IMR-90 (cell line): ENCODE data around the gene PCMTD2. TPM values are rescaled to one million over a fixed set of nuclear protein-coding genes. Genes with fewer than 3 reads are reported as not detected.

Experiments
- ATAC-seq: fragments of 200-7000 bp; cut with Tn5 transposase; 2 replicates; pipeline ENCODE4 v1.9.1; 2020; ENCODE audit warnings: low read depth, mild to moderate bottlenecking, moderate library complexity
- BruUV-seq: library from RNA; stranded (reverse); fragments of 400-500 nt; replicated peaks from 2 replicates; lab custom pipeline; 2021; lab: Mats Ljungman, UMichigan
- CTCF ChIA-PET: fragments of 300-600 bp; formaldehyde crosslinking; extraction: SDS; loops from one replicate; lab custom pipeline; 2021; ENCODE audit warnings: antibody characterized with exemption; lab: Yijun Ruan, JAX
- POLR2A ChIA-PET: fragments of 300-600 bp; sonication (Branson Sonifier 250); formaldehyde crosslinking; loops from one replicate; lab custom pipeline; 2022; ENCODE audit warnings: antibody characterized with exemption; ENCODE audit not compliant: unreplicated experiment; lab: Charles Lee
- DNase-seq: peaks from one replicate; pipeline ENCODE4 v3.0.0; 2013
- H2AFZ ChIP-seq: replicated peaks from 2 replicates; pipeline ENCODE3; 2013; ENCODE audit warnings: low read length, mild to moderate bottlenecking; ENCODE audit not compliant: poor library complexity
- H2AK5ac ChIP-seq: 2 replicates; pipeline ENCODE4 v1.6.1; 2013; ENCODE audit warnings: low read depth, low read length, inconsistent platforms
- H2AK9ac ChIP-seq: replicated peaks from 2 replicates; pipeline ENCODE3; 2013; ENCODE audit warnings: mild to moderate bottlenecking, low read depth, low read length, moderate library complexity; ENCODE audit not compliant: poor library complexity
- H2BK120ac ChIP-seq: 2 replicates; pipeline ENCODE4 v1.6.1; 2013; ENCODE audit warnings: low read depth, low read length, inconsistent platforms
- H2BK15ac ChIP-seq: 3 replicates; pipeline ENCODE4 v1.6.1; 2013; ENCODE audit warnings: low read depth, low read length, inconsistent platforms
- H2BK20ac ChIP-seq: 2 replicates; pipeline ENCODE4 v1.6.1; 2013; ENCODE audit warnings: low read depth, mild to moderate bottlenecking, inconsistent platforms, low read length, moderate library complexity
- H2BK5ac ChIP-seq: 2 replicates; pipeline ENCODE4 v1.6.1; 2013; ENCODE audit warnings: mild to moderate bottlenecking, low read depth, low read length, inconsistent platforms; ENCODE audit not compliant: poor library complexity, severe bottlenecking
- H3K14ac ChIP-seq: replicated peaks from 2 replicates; pipeline ENCODE4 v1.6.1; 2013; ENCODE audit warnings: low read depth, low read length, inconsistent platforms
- H3K18ac ChIP-seq: 2 replicates; pipeline ENCODE4 v1.6.1; 2013; ENCODE audit warnings: low read depth, low read length, control low read depth
- H3K23ac ChIP-seq: 2 replicates; pipeline ENCODE4 v1.6.1; 2013; ENCODE audit warnings: low read depth, low read length, inconsistent platforms
- H3K27ac ChIP-seq: 2 replicates; pipeline ENCODE4 v1.5.1; 2013; ENCODE audit warnings: mild to moderate bottlenecking, control low read depth, low read length; ENCODE audit not compliant: insufficient read depth
- H3K27me3 ChIP-seq: 2 replicates; pipeline ENCODE4 v1.6.1; 2013; ENCODE audit warnings: low read length; ENCODE audit not compliant: control insufficient read depth, insufficient read depth
- H3K36me3 ChIP-seq: 2 replicates; pipeline ENCODE4 v1.6.1; 2013; ENCODE audit warnings: low read length, mixed read lengths; ENCODE audit not compliant: control insufficient read depth, insufficient read depth
- H3K4ac ChIP-seq: 2 replicates; pipeline ENCODE4 v1.6.1; 2013; ENCODE audit warnings: low read depth, low read length, inconsistent platforms
- H3K4me1 ChIP-seq: 2 replicates; pipeline ENCODE4 v1.6.1; 2013; ENCODE audit warnings: low read length, mixed read lengths; ENCODE audit not compliant: control insufficient read depth, insufficient read depth
- H3K4me2 ChIP-seq: 2 replicates; pipeline ENCODE4 v1.6.1; 2013; ENCODE audit warnings: low read depth, mild to moderate bottlenecking, control low read depth, low read length, moderate library complexity
- H3K4me3 ChIP-seq: 2 replicates; pipeline ENCODE4 v1.5.1; 2013; ENCODE audit warnings: low read depth, mild to moderate bottlenecking, control low read depth, low read length, moderate library complexity; ENCODE audit not compliant: insufficient read depth
- H3K56ac ChIP-seq: 2 replicates; pipeline ENCODE4 v1.6.1; 2013; ENCODE audit warnings: low read length, inconsistent platforms; ENCODE audit not compliant: insufficient read depth; ENCODE audit errors: extremely low read depth
- H3K79me1 ChIP-seq, 2 experiments: 2 replicates each; pipeline ENCODE4 v1.6.1; 2013; ENCODE audit warnings: low read length in 2 of 2, inconsistent platforms in 1 of 2, low read depth in 1 of 2
- H3K9ac ChIP-seq: 2 replicates; pipeline ENCODE4 v1.6.1; 2013; ENCODE audit warnings: low read depth, low read length, control low read depth
- H3K9me1 ChIP-seq: 2 replicates; pipeline ENCODE4 v1.6.1; 2013; ENCODE audit warnings: low read length, inconsistent platforms; ENCODE audit not compliant: insufficient read depth
- H3K9me3 ChIP-seq: 2 replicates; pipeline ENCODE4 v1.6.1; 2013; ENCODE audit warnings: low read length; ENCODE audit not compliant: control insufficient read depth, insufficient read depth
- H4K20me1 ChIP-seq: 2 replicates; pipeline ENCODE4 v1.6.1; 2013; ENCODE audit warnings: low read length, inconsistent platforms; ENCODE audit not compliant: insufficient read depth
- H4K5ac ChIP-seq: 2 replicates; pipeline ENCODE4 v1.6.1; 2013; ENCODE audit warnings: mild to moderate bottlenecking, low read depth, low read length, control low read depth
- H4K8ac ChIP-seq, 2 experiments: 2 replicates each; pipeline ENCODE4 v1.6.1; 2013; ENCODE audit warnings: low read depth in 2 of 2, low read length in 2 of 2, control low read depth in 1 of 2, inconsistent platforms in 1 of 2
- H4K91ac ChIP-seq: 2 replicates; pipeline ENCODE4 v1.6.1; 2013; ENCODE audit warnings: low read depth, low read length, inconsistent platforms; ENCODE audit not compliant: insufficient read depth
- BHLHE40 ChIP-seq: fragments of 150-350 bp; IDR thresholded peaks from 2 replicates; pipeline ENCODE4 v1.6.1; 2016; ENCODE audit warnings: mild to moderate bottlenecking, low read depth, low read length
- CHD1 ChIP-seq: IDR thresholded peaks from 2 replicates; pipeline ENCODE4 v1.6.1; 2012; ENCODE audit warnings: low read depth, low read length, improper control_type of control experiment
- MAZ ChIP-seq: IDR thresholded peaks from 2 replicates; pipeline ENCODE4 v1.6.1; 2012; ENCODE audit warnings: low read depth, mild to moderate bottlenecking, low read length, improper control_type of control experiment, moderate library complexity, borderline replicate concordance
- MXI1 ChIP-seq: IDR thresholded peaks from 2 replicates; pipeline ENCODE4 v1.6.1; 2012; ENCODE audit warnings: low read depth, mild to moderate bottlenecking, low read length, moderate library complexity, borderline replicate concordance
- NFE2L2 ChIP-seq: fragments of 150-350 bp; IDR thresholded peaks from 2 replicates; pipeline ENCODE4 v1.6.1; 2016; ENCODE audit warnings: low read depth, mild to moderate bottlenecking, low read length
- RCOR1 ChIP-seq: IDR thresholded peaks from 2 replicates; pipeline ENCODE4 v1.6.1; 2012; ENCODE audit warnings: mild to moderate bottlenecking, low read length, improper control_type of control experiment; ENCODE audit not compliant: insufficient replicate concordance
- WGBS, 2 experiments: methylation state at CpG; one replicate each; pipeline versions ENCODE4 v1.1.5 to v1.1.7; 2013; ENCODE audit warnings: missing lambda C conversion rate in 2 of 2; ENCODE audit not compliant: insufficient read length in 1 of 2; ENCODE audit errors: extremely low coverage in 2 of 2; 5-methylcytosine and 5-hydroxymethylcytosine counted together
- dilution Hi-C: fragments of 300-500 bp; cut with HindIII; formaldehyde crosslinking; loops from one replicate; pipeline ENCODE4 v1.14.3; 2018; ENCODE audit warnings: low sequenced_read_pairs; ENCODE audit not compliant: unreplicated experiment
- in situ Hi-C: fragments of 300-500 bp; cut with MboI; formaldehyde crosslinking; loops from 3 replicates; pipeline ENCODE4 v1.14.3; 2019; ENCODE audit warnings: low sequenced_read_pairs, inconsistent platforms, mixed read lengths
- intact Hi-C: fragments of 100-400 bp; cut with micrococcal nuclease; formaldehyde crosslinking; loops from 2 replicates; pipeline ENCODE4 v1.10.0; 2022
- polyA plus RNA-seq, 3 experiments: library from polyadenylated mRNA; depleted of rRNA; stranded (reverse); fragments of >200 nt; gene quantifications; 2 replicates each; pipeline ENCODE4 v1.2.3, GENCODE V29; 2012; ENCODE audit warnings: low replicate concordance in 1 of 3
- total RNA-seq: library from RNA; depleted of rRNA; stranded (reverse); fragments of >200 nt; gene quantifications from 2 replicates; pipeline ENCODE4 v1.2.3, GENCODE V29; 2012

PCMTD2 gene
- total and polyA plus RNA-seq, 2 of the 4 experiments (the other 2 are of a cell fraction), result 23.6 to 28.3 TPM

DNA sequence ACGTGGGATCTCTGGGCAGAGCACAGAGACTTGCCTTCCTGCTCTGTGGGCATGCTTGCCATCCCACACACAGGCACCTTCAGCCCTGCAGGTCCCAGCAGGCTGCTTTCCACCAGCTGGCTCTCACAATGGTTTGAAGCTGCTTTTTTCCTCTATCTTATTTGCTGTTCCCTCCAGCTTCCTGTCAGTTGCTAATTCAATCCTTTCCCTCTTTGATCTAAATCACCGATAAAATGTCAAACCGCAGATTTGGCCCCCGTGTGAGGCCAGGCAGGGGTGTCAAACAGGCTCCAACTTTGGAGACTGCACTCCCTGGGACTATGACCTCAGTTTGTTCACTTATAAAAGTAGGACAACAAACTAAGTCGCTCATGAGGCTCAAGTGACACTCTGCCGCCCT lies 40.6 kb upstream of the PCMTD2 start:
- no peak overlapping the region for H2BK15ac ChIP-seq
- no peak overlapping the region for H3K4ac ChIP-seq
- H2BK120ac ChIP-seq, result no peak overlapping the region
- H3K4me2 ChIP-seq, result no peak overlapping the region
- no peak overlapping the region for H4K91ac ChIP-seq
- DNase-seq (no peak), ATAC-seq (no peak)
- no peak overlapping the region for H2AK9ac ChIP-seq
- no TSS peak for BruUV-seq
- intact Hi-C loops, result no loop called here
- no peak overlapping the region for H2AK5ac ChIP-seq
- no peaks in the 10 kb centered on the region for H3K36me3 ChIP-seq
- dilution Hi-C loops, result no loop called here
- no peak overlapping the region for H3K27ac ChIP-seq
- H2BK5ac ChIP-seq, result no peak overlapping the region
- no peak overlapping the region for H2BK20ac ChIP-seq
- H3K18ac ChIP-seq, result no peak overlapping the region
- H3K79me1 ChIP-seq, result no peaks in the 10 kb centered on the region
- no peak overlapping the region for H4K8ac ChIP-seq
- H3K14ac ChIP-seq, result no peak overlapping the region
- H3K23ac ChIP-seq, result no peak overlapping the region
- H2AFZ ChIP-seq, result no peak overlapping the region
- TF ChIP-seq BHLHE40 (no peak), RCOR1 (no peak), MAZ (no peak), MXI1 (no peak), CHD1 (no peak), NFE2L2 (no peak)
- peaks cover 57% of the 10 kb centered on the region for H3K27me3 ChIP-seq
- in situ Hi-C loops, result no loop called here
- no peak overlapping the region for H3K9ac ChIP-seq
- WGBS, 2 experiments, result no CpG with 5 or more reads among the region's 6 CpGs
- H4K5ac ChIP-seq, result no peak overlapping the region
- H3K56ac ChIP-seq, result no peak overlapping the region
- ChIA-PET CTCF (no interaction called here), POLR2A (no interaction called here)
- H3K4me3 ChIP-seq, result no peak overlapping the region
- peaks cover 9% of the 10 kb centered on the region; the same call in 1 of the 2 replicates for H3K4me1 ChIP-seq
- H3K9me1 ChIP-seq, result peaks cover 4% of the 10 kb centered on the region; the same call in 1 of the 2 replicates
- no peaks in the 10 kb centered on the region for H4K20me1 ChIP-seq
- no peaks in the 10 kb centered on the region for H3K9me3 ChIP-seq
